HEK293 (cell line): ENCODE measurements around the gene NAP1L4.

Source experiments
- CTCF ChIA-PET: fragments of 350-600 bp; formaldehyde crosslinking; extraction: SDS; loops from one replicate; lab custom pipeline; 2021; ENCODE audit warnings: antibody characterized with exemption; lab: Yijun Ruan, JAX
- POLR2A ChIA-PET: fragments of 300-600 bp; formaldehyde crosslinking; extraction: SDS; loops from one replicate; lab custom pipeline; 2020; ENCODE audit warnings: antibody characterized with exemption, inconsistent platforms; lab: Yijun Ruan, JAX
- H3K27ac ChIP-seq: fragments of 200-500 bp; sonication (Bioruptor generic); 2 replicates; pipeline ENCODE4 v1.5.1; 2014; ENCODE audit warnings: low read depth, low read length, control low read depth, inconsistent platforms; ENCODE audit errors: extremely low read depth
- H3K36me3 ChIP-seq, 2 experiments: fragments of 200-500 bp in 1 of 2; sonication (Bioruptor generic) in 1 of 2; 1 replicate in 1 of 2; 2 replicates in 1 of 2; pipeline ENCODE4 v1.5.1; 2014 to 2017; ENCODE audit warnings: inconsistent platforms in 2 of 2, low read length in 2 of 2; ENCODE audit not compliant: control insufficient read depth in 2 of 2, insufficient read depth in 1 of 2
- H3K4me1 ChIP-seq: fragments of 200-500 bp; sonication (Bioruptor generic); 2 replicates; pipeline ENCODE4 v1.5.1; 2014; ENCODE audit warnings: mild to moderate bottlenecking, low read length, inconsistent platforms; ENCODE audit not compliant: control insufficient read depth, insufficient read depth
- H3K4me3 ChIP-seq: 2 replicates; pipeline ENCODE4 v1.5.1; 2011; ENCODE audit warnings: low read depth, mild to moderate bottlenecking, control low read depth, low read length, moderate library complexity
- H3K9me3 ChIP-seq: fragments of 200-500 bp; sonication (Bioruptor generic); 2 replicates; pipeline ENCODE4 v1.5.1; 2014; ENCODE audit warnings: low read depth, low read length, inconsistent platforms; ENCODE audit not compliant: control insufficient read depth, insufficient read depth
- KLF1 ChIP-seq: fragments of 450-650 bp; formaldehyde crosslinking; IDR thresholded peaks from 2 replicates; pipeline ENCODE4 v1.5.1; 2016; ENCODE audit warnings: missing biosample characterization, missing genetic modification characterization
- KLF10 ChIP-seq: fragments of 450-650 bp; IDR thresholded peaks from 2 replicates; pipeline ENCODE4 v1.5.1; 2018; ENCODE audit warnings: missing biosample characterization, mild to moderate bottlenecking, missing genetic modification characterization
- OSR2 ChIP-seq: fragments of 450-650 bp; formaldehyde crosslinking; IDR thresholded peaks from 2 replicates; pipeline ENCODE4 v1.5.1; 2016; ENCODE audit warnings: missing biosample characterization, missing genetic modification characterization
- OVOL3 ChIP-seq: fragments of 450-650 bp; formaldehyde crosslinking; IDR thresholded peaks from 2 replicates; pipeline ENCODE4 v1.5.1; 2016; ENCODE audit warnings: missing biosample characterization, missing genetic modification characterization
- SCRT2 ChIP-seq: fragments of 450-650 bp; formaldehyde crosslinking; IDR thresholded peaks from 2 replicates; pipeline ENCODE4 v1.5.1; 2016; ENCODE audit warnings: missing biosample characterization, missing genetic modification characterization
- ZIC2 ChIP-seq: fragments of 450-650 bp; formaldehyde crosslinking; IDR thresholded peaks from 2 replicates; pipeline ENCODE4 v1.5.1; 2016; ENCODE audit warnings: missing biosample characterization, missing genetic modification characterization
- ZNF221 ChIP-seq: fragments of 450-650 bp; formaldehyde crosslinking; IDR thresholded peaks from 2 replicates; pipeline ENCODE4 v1.5.1; 2017; ENCODE audit warnings: missing biosample characterization, missing genetic modification characterization, borderline replicate concordance
- ZNF239 ChIP-seq: fragments of 450-650 bp; formaldehyde crosslinking; IDR thresholded peaks from 2 replicates; pipeline ENCODE4 v1.5.1; 2016; ENCODE audit warnings: missing biosample characterization, missing genetic modification characterization
- ZNF292 ChIP-seq: fragments of 450-650 bp; formaldehyde crosslinking; IDR thresholded peaks from 2 replicates; pipeline ENCODE4 v1.5.1; 2016; ENCODE audit warnings: low read depth, missing biosample characterization, missing genetic modification characterization, borderline replicate concordance
- ZNF514 ChIP-seq: fragments of 450-650 bp; formaldehyde crosslinking; IDR thresholded peaks from 2 replicates; pipeline ENCODE4 v1.5.1; 2016; ENCODE audit warnings: missing biosample characterization, missing genetic modification characterization
- ZNF548 ChIP-seq: fragments of 450-650 bp; formaldehyde crosslinking; IDR thresholded peaks from 2 replicates; pipeline ENCODE4 v1.5.1; 2016; ENCODE audit warnings: missing biosample characterization, missing genetic modification characterization
- ZNF558 ChIP-seq: fragments of 450-650 bp; formaldehyde crosslinking; IDR thresholded peaks from 2 replicates; pipeline ENCODE4 v1.5.1; 2016; ENCODE audit warnings: missing biosample characterization, missing genetic modification characterization
- ZNF830 ChIP-seq: fragments of 450-650 bp; IDR thresholded peaks from 2 replicates; pipeline ENCODE4 v1.5.0; 2018; ENCODE audit warnings: missing biosample characterization, missing genetic modification characterization, low read depth, mild to moderate bottlenecking, moderate library complexity
- TF ChIP-seq, protein P1 (sequence below): fragments of 450-650 bp; formaldehyde crosslinking; IDR thresholded peaks from 2 replicates; pipeline ENCODE4 v1.5.1; 2016; ENCODE audit warnings: missing biosample characterization, missing genetic modification characterization
- TF ChIP-seq, protein P2 (sequence below): fragments of 450-650 bp; formaldehyde crosslinking; IDR thresholded peaks from 2 replicates; pipeline ENCODE4 v1.5.1; 2016; ENCODE audit warnings: missing biosample characterization, missing genetic modification characterization

Gene NAP1L4

DNA sequence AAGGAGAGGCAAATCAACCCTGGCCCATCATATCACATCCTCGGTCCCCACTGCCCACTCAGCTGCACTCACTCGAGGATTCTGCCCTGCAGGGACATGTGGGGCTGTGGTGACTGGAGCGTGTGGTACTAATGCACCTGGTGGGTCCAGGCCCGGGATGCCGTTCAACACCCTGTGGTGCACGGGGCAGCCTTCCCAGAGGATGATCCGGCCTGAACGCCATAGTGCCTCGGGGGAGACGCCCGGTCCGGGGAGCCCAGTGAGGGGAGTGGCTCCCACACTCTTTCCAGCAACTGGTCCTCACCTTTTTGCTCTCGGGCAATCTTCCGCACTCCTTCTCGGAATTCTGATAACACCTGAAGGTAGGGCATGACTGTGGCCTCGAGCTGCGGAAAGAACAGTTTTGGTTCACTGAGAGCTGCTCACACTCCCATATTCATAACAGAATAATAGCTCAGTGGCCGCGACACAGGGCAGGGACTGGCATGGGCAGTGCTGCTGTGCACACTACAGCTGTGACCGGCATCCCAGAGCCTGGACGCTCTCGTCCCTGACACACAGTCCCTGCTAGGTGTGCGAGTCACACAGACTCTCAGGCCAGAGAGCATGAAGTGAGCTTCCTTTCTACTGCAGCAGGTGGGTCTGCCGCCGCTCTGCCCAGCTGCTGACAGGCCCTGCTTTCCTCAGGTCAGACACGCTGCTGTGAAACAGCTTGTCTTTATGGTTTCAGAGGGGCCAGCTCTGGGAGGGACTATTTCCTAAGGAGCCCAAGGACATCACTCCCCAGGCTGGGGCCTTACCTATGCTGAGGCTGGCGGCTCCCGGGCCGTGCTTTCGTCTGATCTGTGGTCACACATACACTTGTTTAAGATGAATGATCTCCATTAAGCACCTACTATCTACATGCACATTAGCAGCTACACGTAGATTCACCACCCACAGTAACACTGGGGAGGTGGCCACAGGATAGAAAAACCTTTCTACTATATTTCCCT, 20.1 kb upstream of the NAP1L4 start:
- ChIA-PET CTCF (interaction anchor here (0.6 kb wide), 1 partner anchor 110 kb away, joined by 4 read pairs; no protein-coding TSS in a partner anchor), POLR2A (no interaction called here)
- H3K27ac ChIP-seq: no peak overlapping the region
- H3K9me3 ChIP-seq: no peaks in the 10 kb centered on the region
- H3K36me3 ChIP-seq: peaks cover 0 to 82% of the 10 kb centered on the region in 2 experiments; a peak in 1 of 3 replicates
- TF ChIP-seq OVOL3: no peak
- H3K4me1 ChIP-seq: no peaks in the 10 kb centered on the region
- H3K4me3 ChIP-seq: no peak overlapping the region

DNA sequence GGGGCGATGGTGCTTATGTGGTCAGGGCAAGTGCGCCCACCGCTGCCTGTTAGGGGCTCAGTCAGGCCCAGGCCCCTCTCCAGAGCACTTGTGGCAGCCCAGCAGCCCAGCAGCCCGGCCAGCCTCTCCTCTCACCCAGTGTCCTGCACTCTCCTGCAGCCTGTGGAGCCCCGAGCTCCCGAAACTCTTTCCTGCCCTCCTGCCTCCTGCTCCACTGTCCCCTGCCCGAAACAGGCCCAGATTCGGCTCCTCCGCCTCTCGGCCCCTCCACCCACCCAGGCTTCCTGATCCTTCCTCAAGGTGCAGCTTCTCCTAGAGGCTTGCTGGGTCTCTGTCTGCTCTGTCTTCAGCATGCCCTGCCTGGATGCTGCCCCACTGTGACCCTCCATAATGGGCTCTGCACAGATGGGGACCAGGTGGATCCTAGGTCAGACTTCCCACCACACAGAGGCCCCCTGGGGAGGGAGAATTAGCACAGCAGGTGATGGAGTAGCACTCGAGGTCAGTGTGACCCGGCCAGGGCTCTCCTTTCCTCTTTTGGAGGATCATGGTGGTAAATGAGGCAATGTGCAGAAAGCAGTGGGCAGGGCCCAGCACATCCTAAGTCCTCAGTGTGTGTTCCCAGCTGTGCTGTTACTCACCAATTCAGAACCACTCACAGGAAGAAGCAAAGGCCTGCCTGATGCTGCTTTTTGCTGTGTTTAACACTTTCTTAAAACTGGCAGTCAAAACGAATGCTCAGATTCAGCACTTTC, 18.6 kb upstream of the NAP1L4 start:
- no peak overlapping the region for H3K4me3 ChIP-seq
- POLR2A ChIA-PET: no interaction called here
- H3K4me1 ChIP-seq: no peaks in the 10 kb centered on the region
- CTCF ChIA-PET: interaction anchor here (0.6 kb wide), 1 partner anchor 70 kb away, joined by 3 read pairs; no protein-coding TSS in a partner anchor
- TF ChIP-seq ZIC2 (tag by site-specific recombination): peak; percentile 82
- TF ChIP-seq, protein P1, sequence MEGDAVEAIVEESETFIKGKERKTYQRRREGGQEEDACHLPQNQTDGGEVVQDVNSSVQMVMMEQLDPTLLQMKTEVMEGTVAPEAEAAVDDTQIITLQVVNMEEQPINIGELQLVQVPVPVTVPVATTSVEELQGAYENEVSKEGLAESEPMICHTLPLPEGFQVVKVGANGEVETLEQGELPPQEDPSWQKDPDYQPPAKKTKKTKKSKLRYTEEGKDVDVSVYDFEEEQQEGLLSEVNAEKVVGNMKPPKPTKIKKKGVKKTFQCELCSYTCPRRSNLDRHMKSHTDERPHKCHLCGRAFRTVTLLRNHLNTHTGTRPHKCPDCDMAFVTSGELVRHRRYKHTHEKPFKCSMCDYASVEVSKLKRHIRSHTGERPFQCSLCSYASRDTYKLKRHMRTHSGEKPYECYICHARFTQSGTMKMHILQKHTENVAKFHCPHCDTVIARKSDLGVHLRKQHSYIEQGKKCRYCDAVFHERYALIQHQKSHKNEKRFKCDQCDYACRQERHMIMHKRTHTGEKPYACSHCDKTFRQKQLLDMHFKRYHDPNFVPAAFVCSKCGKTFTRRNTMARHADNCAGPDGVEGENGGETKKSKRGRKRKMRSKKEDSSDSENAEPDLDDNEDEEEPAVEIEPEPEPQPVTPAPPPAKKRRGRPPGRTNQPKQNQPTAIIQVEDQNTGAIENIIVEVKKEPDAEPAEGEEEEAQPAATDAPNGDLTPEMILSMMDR (tag by site-specific recombination): no peak
- TF ChIP-seq, all 188 proteins: peak for 1
- Histone ChIP-seq H3K36me3 (peaks cover 0 to 81% of the 10 kb centered on the region in 2 experiments; a peak in 2 of 3 replicates), H3K9me3 (no peaks in the 10 kb centered on the region), H3K27ac (no peak overlapping the region)

GRCh38 chr11:3010004-3010403, 17.9 kb upstream of the NAP1L4 start:
- TF ChIP-seq ZNF514 (tag by site-specific recombination) (no peak), KLF10 (tag by site-specific recombination) (no peak), ZNF239 (tag by site-specific recombination) (no peak), ZNF830 (no peak), ZNF558 (tag by site-specific recombination) (no peak), OSR2 (tag by site-specific recombination) (no peak), ZNF548 (tag by site-specific recombination) (no peak), ZNF292 (tag by site-specific recombination) (no peak), ZNF221 (tag by site-specific recombination) (no peak), SCRT2 (no peak), KLF1 (no peak)
- TF ChIP-seq, protein P2, sequence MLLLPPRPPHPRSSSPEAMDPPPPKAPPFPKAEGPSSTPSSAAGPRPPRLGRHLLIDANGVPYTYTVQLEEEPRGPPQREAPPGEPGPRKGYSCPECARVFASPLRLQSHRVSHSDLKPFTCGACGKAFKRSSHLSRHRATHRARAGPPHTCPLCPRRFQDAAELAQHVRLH (tag by site-specific recombination): no peak
- POLR2A ChIA-PET: no interaction called here
- Histone ChIP-seq H3K27ac (no peak overlapping the region), H3K9me3 (no peaks in the 10 kb centered on the region), H3K4me1 (no peaks in the 10 kb centered on the region), H3K36me3 (peaks cover 0 to 75% of the 10 kb centered on the region in 2 experiments; a peak in 2 of 3 replicates), H3K4me3 (no peak overlapping the region)
- CTCF ChIA-PET: interaction anchor here (0.6 kb wide), 1 partner anchor 71 kb away, joined by 3 read pairs; no protein-coding TSS in a partner anchor
